ENCODE measurements around the gene PROX1. TPM values are rescaled to one million over a fixed set of nuclear protein-coding genes. Genes with fewer than 3 reads are reported as not detected.

Gene PROX1, protein sequence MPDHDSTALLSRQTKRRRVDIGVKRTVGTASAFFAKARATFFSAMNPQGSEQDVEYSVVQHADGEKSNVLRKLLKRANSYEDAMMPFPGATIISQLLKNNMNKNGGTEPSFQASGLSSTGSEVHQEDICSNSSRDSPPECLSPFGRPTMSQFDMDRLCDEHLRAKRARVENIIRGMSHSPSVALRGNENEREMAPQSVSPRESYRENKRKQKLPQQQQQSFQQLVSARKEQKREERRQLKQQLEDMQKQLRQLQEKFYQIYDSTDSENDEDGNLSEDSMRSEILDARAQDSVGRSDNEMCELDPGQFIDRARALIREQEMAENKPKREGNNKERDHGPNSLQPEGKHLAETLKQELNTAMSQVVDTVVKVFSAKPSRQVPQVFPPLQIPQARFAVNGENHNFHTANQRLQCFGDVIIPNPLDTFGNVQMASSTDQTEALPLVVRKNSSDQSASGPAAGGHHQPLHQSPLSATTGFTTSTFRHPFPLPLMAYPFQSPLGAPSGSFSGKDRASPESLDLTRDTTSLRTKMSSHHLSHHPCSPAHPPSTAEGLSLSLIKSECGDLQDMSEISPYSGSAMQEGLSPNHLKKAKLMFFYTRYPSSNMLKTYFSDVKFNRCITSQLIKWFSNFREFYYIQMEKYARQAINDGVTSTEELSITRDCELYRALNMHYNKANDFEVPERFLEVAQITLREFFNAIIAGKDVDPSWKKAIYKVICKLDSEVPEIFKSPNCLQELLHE
- total RNA-seq, result 10 to 100 TPM in 3 of 4 donors, 1 to 10 TPM in 1; 8.3 to 20.6 (median 18.3) TPM
- polyA plus RNA-seq, result 1 to 10 TPM in 1 of 3 donors, under 1 TPM in 2; 0.40 to 1.7 (median 0.93) TPM
- long read RNA-seq, donor 1, result 0 reads
- long read RNA-seq, donor 2, full-length matches to known transcripts, result 1 of 3 reads
- long read RNA-seq, donor 2, partial matches to known transcripts, result 0 of 3 reads
- long read RNA-seq, donor 2, other reads (novel, unspliced or antisense), result 2 of 3 reads

DNA sequence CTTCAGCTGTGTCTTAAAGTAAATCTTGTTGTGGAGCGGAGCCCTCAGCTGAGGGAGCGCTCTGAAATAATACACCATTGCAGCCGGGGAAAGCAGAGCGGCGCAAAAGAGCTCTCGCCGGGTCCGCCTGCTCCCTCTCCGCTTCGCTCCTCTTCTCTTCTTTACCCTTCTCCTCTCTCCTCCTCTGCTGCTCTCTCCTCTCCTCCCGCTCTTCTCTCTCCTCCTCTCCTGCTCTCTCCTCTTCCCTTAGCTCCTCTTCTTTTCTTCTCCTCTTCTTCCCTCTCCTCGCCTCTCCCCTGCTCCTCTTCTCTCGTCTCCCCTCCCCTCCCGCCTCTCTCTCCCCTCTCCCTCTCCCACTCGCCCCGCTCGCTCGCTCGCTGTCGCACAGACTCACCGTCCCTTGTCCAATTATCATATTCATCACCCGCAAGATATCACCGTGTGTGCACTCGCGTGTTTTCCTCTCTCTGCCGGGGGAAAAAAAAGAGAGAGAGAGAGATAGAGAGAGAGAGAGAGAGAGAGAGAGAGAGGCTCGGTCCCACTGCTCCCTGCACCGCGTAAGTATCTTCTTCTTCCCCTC lies at the start of gene PROX1:
PROX1 (plus strand) TSS at position 47 of the 580 bp plus-strand sequence. CDS start 8,563 bp downstream, outside the sequence.
- H3K4me3 ChIP-seq, result peak within 1 kb of the TSS; percentile 72
- peak in 1 of 2 donors; percentile 57 for DNase-seq
- peak; percentile 48 to 90 (median 90) for ATAC-seq
- H3K4me1 ChIP-seq, result peaks cover 13% of the 10 kb centered on the region
- H3K36me3 ChIP-seq (ENCODE audit: insufficient read depth in 1 of 2, low read depth in 1 of 2), result no peaks in the 10 kb centered on the region
- H3K9me3 ChIP-seq, result no peaks in the 10 kb centered on the region
- H3K27ac ChIP-seq, result peak within 1 kb of the TSS; percentile 85
- TF ChIP-seq, protein P1, sequence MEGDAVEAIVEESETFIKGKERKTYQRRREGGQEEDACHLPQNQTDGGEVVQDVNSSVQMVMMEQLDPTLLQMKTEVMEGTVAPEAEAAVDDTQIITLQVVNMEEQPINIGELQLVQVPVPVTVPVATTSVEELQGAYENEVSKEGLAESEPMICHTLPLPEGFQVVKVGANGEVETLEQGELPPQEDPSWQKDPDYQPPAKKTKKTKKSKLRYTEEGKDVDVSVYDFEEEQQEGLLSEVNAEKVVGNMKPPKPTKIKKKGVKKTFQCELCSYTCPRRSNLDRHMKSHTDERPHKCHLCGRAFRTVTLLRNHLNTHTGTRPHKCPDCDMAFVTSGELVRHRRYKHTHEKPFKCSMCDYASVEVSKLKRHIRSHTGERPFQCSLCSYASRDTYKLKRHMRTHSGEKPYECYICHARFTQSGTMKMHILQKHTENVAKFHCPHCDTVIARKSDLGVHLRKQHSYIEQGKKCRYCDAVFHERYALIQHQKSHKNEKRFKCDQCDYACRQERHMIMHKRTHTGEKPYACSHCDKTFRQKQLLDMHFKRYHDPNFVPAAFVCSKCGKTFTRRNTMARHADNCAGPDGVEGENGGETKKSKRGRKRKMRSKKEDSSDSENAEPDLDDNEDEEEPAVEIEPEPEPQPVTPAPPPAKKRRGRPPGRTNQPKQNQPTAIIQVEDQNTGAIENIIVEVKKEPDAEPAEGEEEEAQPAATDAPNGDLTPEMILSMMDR (IDR thresholded peaks at IDR 0.05), result no peak
- WGBS, 3 donors, result 0 to 1% (median 1%) methylated on average over 29 of the region's 29 CpGs
- H3K27me3 ChIP-seq (ENCODE audit: insufficient read depth in 3 of 3, low read length in 2 of 3), result peaks cover 0 to 44% (median 4%) of the 10 kb centered on the region in 3 donors
- intact Hi-C loops (cut with DNase I), result loop anchor here (5.0 to 10.0 kb wide), 4 partner anchors 39 to 743 kb away; no protein-coding TSS in a partner anchor

DNA sequence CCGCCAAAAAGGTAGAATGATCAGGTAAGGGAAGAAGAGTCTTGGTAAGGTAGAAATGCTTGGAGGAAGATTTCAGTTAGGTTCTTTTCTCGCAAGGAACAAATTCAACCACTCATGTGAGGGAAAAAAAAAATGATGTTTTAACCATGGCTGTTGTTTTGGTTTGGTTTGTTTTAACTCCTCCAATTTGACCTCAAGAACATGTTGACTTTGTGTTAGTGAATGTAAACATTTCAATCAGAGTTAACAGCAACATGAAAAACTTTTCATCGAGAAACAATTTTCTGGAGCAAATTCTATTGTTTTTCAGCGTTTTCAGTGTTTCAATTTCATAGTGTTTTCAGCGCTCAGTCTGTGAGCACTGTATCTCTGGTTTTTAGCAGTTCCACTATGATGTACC lies 49.0 kb upstream of the PROX1 start:
- H3K27ac ChIP-seq, result no peak overlapping the region
- H3K9me3 ChIP-seq, result no peaks in the 10 kb centered on the region
- ATAC-seq (no peak), DNase-seq (no peak)
- no peaks in the 10 kb centered on the region for H3K27me3 ChIP-seq (ENCODE audit: insufficient read depth in 3 of 3, low read length in 2 of 3)
- TF ChIP-seq, protein P1 (IDR thresholded peaks at IDR 0.05), result no peak
- intact Hi-C loops (cut with DNase I), result no loop called here
- no peaks in the 10 kb centered on the region for H3K36me3 ChIP-seq (ENCODE audit: insufficient read depth in 1 of 2, low read depth in 1 of 2)
- H3K4me3 ChIP-seq, result no peak overlapping the region
- no peaks in the 10 kb centered on the region for H3K4me1 ChIP-seq
- 91 to 94% (median 92%) methylated on average over 5 of the region's 5 CpGs for WGBS, 3 donors

DNA sequence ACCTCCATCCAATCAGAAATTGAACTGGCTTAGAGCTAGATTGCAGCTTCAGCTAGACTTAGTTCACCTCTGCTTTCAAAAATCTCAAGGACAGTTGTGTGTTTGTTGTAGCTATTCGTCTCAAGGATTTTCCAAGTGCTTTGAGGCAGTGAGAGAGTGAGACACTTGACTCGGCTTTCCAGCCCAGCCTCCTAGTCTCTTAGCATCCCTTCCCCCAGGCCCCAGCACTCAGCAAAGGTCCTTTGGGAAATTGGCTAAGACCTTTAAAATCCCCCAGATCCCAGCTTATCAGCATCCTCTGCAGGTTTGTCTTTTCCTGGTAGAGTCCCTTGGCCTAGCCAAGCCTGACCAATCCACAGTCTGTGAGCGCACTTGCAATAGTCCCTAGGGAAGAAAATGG lies 47.9 kb upstream of the PROX1 start:
- ATAC-seq (no peak), DNase-seq (no peak)
- no peaks in the 10 kb centered on the region for H3K9me3 ChIP-seq
- intact Hi-C loops (cut with DNase I), result no loop called here
- H3K4me3 ChIP-seq, result no peak overlapping the region
- no peak overlapping the region for H3K27ac ChIP-seq
- TF ChIP-seq, protein P1 (IDR thresholded peaks at IDR 0.05), result no peak
- H3K36me3 ChIP-seq (ENCODE audit: insufficient read depth in 1 of 2, low read depth in 1 of 2), result no peaks in the 10 kb centered on the region
- H3K4me1 ChIP-seq, result no peaks in the 10 kb centered on the region
- no peaks in the 10 kb centered on the region for H3K27me3 ChIP-seq (ENCODE audit: insufficient read depth in 3 of 3, low read length in 2 of 3)
- 94 to 98% (median 96%) methylated on average over 3 of the region's 3 CpGs for WGBS, 3 donors

DNA sequence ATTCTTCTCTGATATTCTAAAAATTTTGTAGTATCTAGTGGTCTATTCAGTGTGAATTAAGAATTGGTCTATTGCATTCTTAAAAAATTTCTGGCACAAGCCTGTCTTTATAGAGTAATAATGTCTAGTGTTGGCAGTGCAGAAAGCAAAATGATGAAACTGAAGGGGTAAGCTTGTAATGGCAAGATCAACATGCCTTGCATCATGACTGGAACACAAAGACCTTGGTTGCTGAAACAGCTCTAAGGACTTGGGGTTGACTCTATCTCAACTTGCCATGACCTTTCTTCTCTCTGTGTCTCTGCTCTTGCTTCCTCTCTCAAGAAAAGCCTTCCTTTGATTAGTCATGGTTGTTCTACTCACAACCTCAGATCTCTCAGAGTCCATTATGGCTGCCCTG lies 46.8 kb upstream of the PROX1 start:
- no peak for ATAC-seq
- Histone ChIP-seq H3K4me3 (no peak overlapping the region), H3K27ac (no peak overlapping the region), H3K36me3 (ENCODE audit: insufficient read depth in 1 of 2, low read depth in 1 of 2) (no peaks in the 10 kb centered on the region), H3K4me1 (no peaks in the 10 kb centered on the region), H3K9me3 (no peaks in the 10 kb centered on the region), H3K27me3 (ENCODE audit: insufficient read depth in 3 of 3, low read length in 2 of 3) (no peaks in the 10 kb centered on the region)
- TF ChIP-seq, protein P1 (IDR thresholded peaks at IDR 0.05), result no peak
- no peak for DNase-seq
- intact Hi-C loops (cut with DNase I), result no loop called here

Data from psoas muscle (tissue), 8 donors.